ENCODE data around the gene PGBD5. TPM values are rescaled to one million over a fixed set of nuclear protein-coding genes. Genes with fewer than 3 reads are reported as not detected.

The PGBD5 gene
- total and polyA plus RNA-seq, 2 of the 13 experiments (the other 11 are each of a cell fraction or from before 2014, with no cell fraction given) = 0.04 to 0.13 TPM

GRCh38 chr1:230288641-230289349 is 137.3 kb downstream of the PGBD5 start (continued):
- TF ChIP-seq KMT2B (CRISPR knock-in tag; IDR thresholded peaks at IDR 0.05) (no peak), ZNF12 (CRISPR knock-in tag; IDR thresholded peaks at IDR 0.05) (peak; percentile 97), ATF3 (CRISPR knock-in tag; IDR thresholded peaks at IDR 0.05) (no peak), REST (IDR thresholded peaks at IDR 0.05; ENCODE audit: borderline replicate concordance in 1 of 2, low read depth in 1 of 2, low read length in 2 of 2) (peak; percentile 56 to 90), CCAR2 (optimal IDR thresholded peaks at IDR 0.05; ENCODE audit: low read depth, low read length) (no peak), IKZF5 (CRISPR knock-in tag; IDR thresholded peaks at IDR 0.05) (no peak), MATR3 (CRISPR knock-in tag; IDR thresholded peaks at IDR 0.05) (no peak), ZNF280B (CRISPR knock-in tag; IDR thresholded peaks at IDR 0.05; ENCODE audit: borderline replicate concordance) (0 out of 2 replicates have a peak, but pooled peaks have one; percentile 27), MIER2 (CRISPR knock-in tag; IDR thresholded peaks at IDR 0.05) (peak; percentile 91), SAP130 (CRISPR knock-in tag; IDR thresholded peaks at IDR 0.05; ENCODE audit: low read depth) (0 out of 2 replicates have a peak, but pooled peaks have one; percentile 17), GTF3A (CRISPR knock-in tag; conservative IDR thresholded peaks at IDR 0.05) (no peak), HMGA1 (CRISPR knock-in tag; conservative IDR thresholded peaks at IDR 0.05) (no peak), SOX6 (IDR thresholded peaks at IDR 0.05) (no peak), SOX6 (CRISPR knock-in tag; IDR thresholded peaks at IDR 0.05) (no peak)
